ENCODE results near the gene TCFL5.
A peak's percentile ranks its signal among the peaks of the same experiment; 100 is the strongest.

Gene TCFL5

DNA sequence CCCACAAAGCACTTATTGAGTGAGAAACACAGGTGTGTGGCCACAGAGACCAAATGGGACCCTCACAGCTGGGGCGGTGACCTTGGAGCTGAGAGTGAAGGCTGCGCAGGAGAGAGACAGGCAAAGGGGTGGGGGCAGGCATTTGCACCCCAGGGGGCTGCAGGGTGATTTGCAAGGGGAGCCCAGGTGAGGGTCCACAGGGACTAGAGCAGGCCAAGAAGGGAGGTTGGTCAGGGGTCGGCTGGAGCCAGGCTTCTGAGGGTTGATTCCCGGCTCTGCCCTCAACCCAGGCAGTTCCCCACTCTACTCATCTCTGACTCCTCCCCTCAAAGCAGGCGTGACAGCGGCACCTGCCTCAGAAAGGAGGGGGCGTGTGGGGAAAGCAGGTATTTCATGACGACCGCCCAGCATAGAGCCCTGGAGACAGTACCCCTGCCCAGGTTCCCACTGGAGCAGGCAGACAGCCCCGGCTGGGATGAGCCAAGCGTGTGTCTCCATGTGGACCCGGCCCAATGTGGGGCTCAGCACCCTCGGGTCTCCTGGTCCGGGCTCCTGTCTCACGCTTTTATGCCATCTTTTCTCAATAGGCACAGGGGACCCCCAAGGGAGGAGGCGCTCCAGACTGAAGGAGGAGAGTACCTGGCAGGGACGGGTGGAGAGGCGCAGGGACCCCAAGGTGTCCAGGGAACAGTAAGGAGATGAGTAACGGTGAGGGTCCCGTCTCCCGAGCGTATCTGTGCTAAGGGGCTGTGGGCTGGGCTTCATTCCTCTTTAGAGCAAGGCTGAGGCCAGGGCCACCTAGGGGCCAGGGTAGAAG lies 68.5 kb downstream of the TCFL5 start:
- no peak for TF ChIP-seq ZFX (IDR thresholded peaks at IDR 0.05; ENCODE audit: borderline replicate concordance)
- TF ChIP-seq, protein P1, sequence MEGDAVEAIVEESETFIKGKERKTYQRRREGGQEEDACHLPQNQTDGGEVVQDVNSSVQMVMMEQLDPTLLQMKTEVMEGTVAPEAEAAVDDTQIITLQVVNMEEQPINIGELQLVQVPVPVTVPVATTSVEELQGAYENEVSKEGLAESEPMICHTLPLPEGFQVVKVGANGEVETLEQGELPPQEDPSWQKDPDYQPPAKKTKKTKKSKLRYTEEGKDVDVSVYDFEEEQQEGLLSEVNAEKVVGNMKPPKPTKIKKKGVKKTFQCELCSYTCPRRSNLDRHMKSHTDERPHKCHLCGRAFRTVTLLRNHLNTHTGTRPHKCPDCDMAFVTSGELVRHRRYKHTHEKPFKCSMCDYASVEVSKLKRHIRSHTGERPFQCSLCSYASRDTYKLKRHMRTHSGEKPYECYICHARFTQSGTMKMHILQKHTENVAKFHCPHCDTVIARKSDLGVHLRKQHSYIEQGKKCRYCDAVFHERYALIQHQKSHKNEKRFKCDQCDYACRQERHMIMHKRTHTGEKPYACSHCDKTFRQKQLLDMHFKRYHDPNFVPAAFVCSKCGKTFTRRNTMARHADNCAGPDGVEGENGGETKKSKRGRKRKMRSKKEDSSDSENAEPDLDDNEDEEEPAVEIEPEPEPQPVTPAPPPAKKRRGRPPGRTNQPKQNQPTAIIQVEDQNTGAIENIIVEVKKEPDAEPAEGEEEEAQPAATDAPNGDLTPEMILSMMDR (IDR thresholded peaks at IDR 0.05), result no peak
- peak overlapping the region; percentile 98 for H3K27ac ChIP-seq

DNA sequence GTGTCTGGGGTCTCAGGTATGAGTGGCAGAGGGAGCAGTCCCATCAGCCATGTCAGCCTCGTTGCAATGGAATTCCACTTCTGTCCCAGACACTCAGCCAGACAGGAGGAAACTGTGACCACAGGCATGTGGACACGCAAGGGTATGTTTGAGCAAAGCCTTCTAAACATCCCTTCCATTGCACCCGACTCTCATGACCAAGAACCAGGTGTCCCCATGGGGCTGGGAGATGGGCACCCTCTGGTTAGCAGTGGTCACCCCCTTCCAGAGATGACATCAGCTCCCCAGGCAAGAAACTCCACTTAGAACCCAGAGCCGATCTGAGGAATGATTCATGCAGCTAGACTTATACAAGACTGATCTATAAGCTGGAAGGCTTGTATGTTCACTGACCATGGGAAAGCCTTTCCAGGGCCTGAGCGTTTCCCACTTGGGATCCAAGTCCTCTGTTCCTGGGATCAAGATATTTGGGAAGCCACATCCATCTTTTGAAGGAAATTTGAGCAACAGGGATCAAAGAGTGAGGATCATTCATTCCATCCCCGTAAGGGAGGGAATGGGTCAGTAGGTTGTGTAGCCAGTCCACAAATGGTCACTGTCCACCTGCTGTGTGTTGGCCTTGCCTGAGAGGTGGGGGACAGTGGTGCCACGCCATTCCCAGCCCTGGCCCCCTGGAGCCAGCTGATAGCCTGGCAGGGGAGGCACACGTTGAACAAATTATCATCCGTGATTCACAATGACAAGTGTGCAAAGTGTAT lies 69.3 kb downstream of the TCFL5 start:
- no peak overlapping the region for H3K27ac ChIP-seq
- TF ChIP-seq, protein P1 (IDR thresholded peaks at IDR 0.05), result no peak
- TF ChIP-seq ZFX (IDR thresholded peaks at IDR 0.05; ENCODE audit: borderline replicate concordance), result no peak

DNA sequence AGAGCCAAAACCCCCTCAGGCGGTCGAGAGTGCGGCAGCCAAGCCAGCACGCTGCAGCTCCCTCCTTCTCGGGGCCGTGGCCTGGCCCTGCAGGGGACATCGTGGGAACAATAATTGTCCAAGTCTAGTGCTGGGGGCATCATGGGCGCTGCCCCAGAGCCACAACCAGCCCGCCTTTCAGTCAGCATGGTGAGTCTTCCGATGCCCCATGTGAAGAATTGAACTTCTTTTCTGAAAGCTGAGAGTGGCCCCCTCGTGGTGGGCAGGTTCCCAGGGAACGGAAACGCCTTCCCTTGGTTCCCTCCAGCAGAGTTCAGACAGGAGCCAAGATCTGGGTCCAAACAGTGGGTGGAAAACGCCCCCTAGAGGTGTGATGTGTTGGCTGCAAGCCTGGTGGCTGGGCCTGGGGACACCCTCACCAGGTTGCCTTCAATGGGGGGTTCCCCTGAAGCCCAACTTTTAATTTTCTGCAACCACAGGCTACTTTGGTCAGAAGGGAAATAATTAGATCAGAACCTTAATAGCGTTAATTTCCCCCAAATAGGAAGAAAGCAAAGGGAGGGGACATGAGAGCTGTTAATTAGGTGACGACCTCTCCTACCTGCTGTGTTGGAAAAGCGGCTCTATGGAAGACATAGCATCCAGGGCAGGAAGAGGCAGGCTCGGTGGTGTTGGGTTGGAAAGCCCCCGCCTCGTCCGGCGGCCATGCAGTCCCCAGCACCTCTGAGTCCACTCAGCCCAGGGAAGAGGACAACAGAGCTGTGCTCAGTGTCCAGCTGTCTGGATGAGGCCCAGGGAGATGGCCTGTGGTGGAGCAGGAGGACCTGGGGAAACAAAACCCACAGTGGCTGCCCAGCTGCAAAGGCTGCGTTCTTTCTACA lies 70.1 kb downstream of the TCFL5 start:
- TF ChIP-seq ZFX (IDR thresholded peaks at IDR 0.05; ENCODE audit: borderline replicate concordance), result no peak
- TF ChIP-seq, protein P1 (IDR thresholded peaks at IDR 0.05), result peak; percentile 92
- no peak overlapping the region for H3K27ac ChIP-seq
